Measurements from ENCODE around the gene MRPS25.

Gene MRPS25

GRCh38 chr3:15043408-15044171 is 21.5 kb downstream of the MRPS25 start:
- H3K9me3 ChIP-seq (ENCODE audit: control insufficient read depth, insufficient read depth, low read depth, low read length), result no peaks in the 10 kb centered on the region
- H3K9ac ChIP-seq (ENCODE audit: low read length), result no peak overlapping the region
- no peaks in the 10 kb centered on the region for H3K4me1 ChIP-seq (ENCODE audit: control insufficient read depth, insufficient read depth, low read length)
- H3K27ac ChIP-seq (ENCODE audit: low read depth, low read length), result no peak overlapping the region
- peaks cover 95% of the 10 kb centered on the region for H3K36me3 ChIP-seq (ENCODE audit: control insufficient read depth, insufficient read depth, low read length)
- no peaks in the 10 kb centered on the region for H3K27me3 ChIP-seq (ENCODE audit: control insufficient read depth, insufficient read depth, low read length)
- H3K4me3 ChIP-seq (ENCODE audit: low read depth, low read length), result no peak overlapping the region

GRCh38 chr3:15042936-15043335 is 22.2 kb downstream of the MRPS25 start:
- no peak overlapping the region for H3K27ac ChIP-seq (ENCODE audit: low read depth, low read length)

GRCh38 chr3:15041950-15042349 is 23.2 kb downstream of the MRPS25 start:
- Histone ChIP-seq H3K4me3 (ENCODE audit: low read depth, low read length) (no peak overlapping the region), H3K27me3 (ENCODE audit: control insufficient read depth, insufficient read depth, low read length) (no peaks in the 10 kb centered on the region), H3K9me3 (ENCODE audit: control insufficient read depth, insufficient read depth, low read depth, low read length) (no peaks in the 10 kb centered on the region), H3K36me3 (ENCODE audit: control insufficient read depth, insufficient read depth, low read length) (peaks cover 95% of the 10 kb centered on the region), H3K9ac (ENCODE audit: low read length) (no peak overlapping the region), H3K4me1 (ENCODE audit: control insufficient read depth, insufficient read depth, low read length) (no peaks in the 10 kb centered on the region), H3K27ac (ENCODE audit: low read depth, low read length) (no peak overlapping the region)

More at GRCh38 chr3:15042936-15043335, 22.2 kb downstream of the MRPS25 start:
- Histone ChIP-seq H3K27me3 (ENCODE audit: control insufficient read depth, insufficient read depth, low read length) (no peaks in the 10 kb centered on the region), H3K9me3 (ENCODE audit: control insufficient read depth, insufficient read depth, low read depth, low read length) (no peaks in the 10 kb centered on the region), H3K36me3 (ENCODE audit: control insufficient read depth, insufficient read depth, low read length) (peaks cover 95% of the 10 kb centered on the region), H3K9ac (ENCODE audit: low read length) (no peak overlapping the region), H3K4me3 (ENCODE audit: low read depth, low read length) (no peak overlapping the region), H3K4me1 (ENCODE audit: control insufficient read depth, insufficient read depth, low read length) (no peaks in the 10 kb centered on the region)

GRCh38 chr3:15040844-15041243 is 24.3 kb downstream of the MRPS25 start:
- Histone ChIP-seq H3K4me1 (ENCODE audit: control insufficient read depth, insufficient read depth, low read length) (no peaks in the 10 kb centered on the region), H3K27me3 (ENCODE audit: control insufficient read depth, insufficient read depth, low read length) (no peaks in the 10 kb centered on the region), H3K9ac (ENCODE audit: low read length) (no peak overlapping the region), H3K4me3 (ENCODE audit: low read depth, low read length) (no peak overlapping the region), H3K9me3 (ENCODE audit: control insufficient read depth, insufficient read depth, low read depth, low read length) (no peaks in the 10 kb centered on the region), H3K36me3 (ENCODE audit: control insufficient read depth, insufficient read depth, low read length) (peaks cover 95% of the 10 kb centered on the region), H3K27ac (ENCODE audit: low read depth, low read length) (no peak overlapping the region)

- no peaks in the 10 kb centered on the region for H3K27me3 ChIP-seq (ENCODE audit: control insufficient read depth, insufficient read depth, low read length)
- H3K4me3 ChIP-seq (ENCODE audit: low read depth, low read length), result no peak overlapping the region
- no peaks in the 10 kb centered on the region for H3K9me3 ChIP-seq (ENCODE audit: control insufficient read depth, insufficient read depth, low read depth, low read length)
- no peaks in the 10 kb centered on the region for H3K4me1 ChIP-seq (ENCODE audit: control insufficient read depth, insufficient read depth, low read length)
- peaks cover 91% of the 10 kb centered on the region for H3K36me3 ChIP-seq (ENCODE audit: control insufficient read depth, insufficient read depth, low read length)
- no peak overlapping the region for H3K27ac ChIP-seq (ENCODE audit: low read depth, low read length)
- no peak overlapping the region for H3K9ac ChIP-seq (ENCODE audit: low read length)
Observed at GRCh38 chr3:15038306-15038705, 26.8 kb downstream of the MRPS25 start.

- H3K27ac ChIP-seq (ENCODE audit: low read depth, low read length), result no peak overlapping the region
- H3K4me3 ChIP-seq (ENCODE audit: low read depth, low read length), result no peak overlapping the region
- H3K36me3 ChIP-seq (ENCODE audit: control insufficient read depth, insufficient read depth, low read length), result peaks cover 93% of the 10 kb centered on the region
- H3K9ac ChIP-seq (ENCODE audit: low read length), result no peak overlapping the region
- no peaks in the 10 kb centered on the region for H3K9me3 ChIP-seq (ENCODE audit: control insufficient read depth, insufficient read depth, low read depth, low read length)
- H3K27me3 ChIP-seq (ENCODE audit: control insufficient read depth, insufficient read depth, low read length), result no peaks in the 10 kb centered on the region
- no peaks in the 10 kb centered on the region for H3K4me1 ChIP-seq (ENCODE audit: control insufficient read depth, insufficient read depth, low read length)
Observed at GRCh38 chr3:15033103-15033502, 32.0 kb downstream of the MRPS25 start.

GRCh38 chr3:15032650-15033049 is 32.5 kb downstream of the MRPS25 start:
- no peaks in the 10 kb centered on the region for H3K4me1 ChIP-seq (ENCODE audit: control insufficient read depth, insufficient read depth, low read length)
- no peaks in the 10 kb centered on the region for H3K27me3 ChIP-seq (ENCODE audit: control insufficient read depth, insufficient read depth, low read length)
- no peak overlapping the region for H3K27ac ChIP-seq (ENCODE audit: low read depth, low read length)
- H3K9ac ChIP-seq (ENCODE audit: low read length), result no peak overlapping the region
- H3K4me3 ChIP-seq (ENCODE audit: low read depth, low read length), result no peak overlapping the region
- no peaks in the 10 kb centered on the region for H3K9me3 ChIP-seq (ENCODE audit: control insufficient read depth, insufficient read depth, low read depth, low read length)
- H3K36me3 ChIP-seq (ENCODE audit: control insufficient read depth, insufficient read depth, low read length), result peaks cover 91% of the 10 kb centered on the region

- H3K36me3 ChIP-seq (ENCODE audit: control insufficient read depth, insufficient read depth, low read length), result peaks cover 92% of the 10 kb centered on the region
- no peaks in the 10 kb centered on the region for H3K27me3 ChIP-seq (ENCODE audit: control insufficient read depth, insufficient read depth, low read length)
- no peak overlapping the region for H3K27ac ChIP-seq (ENCODE audit: low read depth, low read length)
- no peaks in the 10 kb centered on the region for H3K9me3 ChIP-seq (ENCODE audit: control insufficient read depth, insufficient read depth, low read depth, low read length)
- no peak overlapping the region for H3K9ac ChIP-seq (ENCODE audit: low read length)
- no peak overlapping the region for H3K4me3 ChIP-seq (ENCODE audit: low read depth, low read length)
- H3K4me1 ChIP-seq (ENCODE audit: control insufficient read depth, insufficient read depth, low read length), result peaks cover 4% of the 10 kb centered on the region; the same call in 1 of the 2 replicates
Observed at GRCh38 chr3:15029625-15030024, 35.5 kb downstream of the MRPS25 start.

GRCh38 chr3:15023719-15024118 is 41.4 kb downstream of the MRPS25 start:
- Histone ChIP-seq H3K9me3 (ENCODE audit: control insufficient read depth, insufficient read depth, low read depth, low read length) (no peaks in the 10 kb centered on the region), H3K27ac (ENCODE audit: low read depth, low read length) (no peak overlapping the region), H3K4me1 (ENCODE audit: control insufficient read depth, insufficient read depth, low read length) (peaks cover 4% of the 10 kb centered on the region; the same call in 1 of the 2 replicates), H3K9ac (ENCODE audit: low read length) (no peak overlapping the region), H3K4me3 (ENCODE audit: low read depth, low read length) (no peak overlapping the region), H3K27me3 (ENCODE audit: control insufficient read depth, insufficient read depth, low read length) (no peaks in the 10 kb centered on the region), H3K36me3 (ENCODE audit: control insufficient read depth, insufficient read depth, low read length) (peaks cover 93% of the 10 kb centered on the region)

GRCh38 chr3:15023249-15023648 is 41.9 kb downstream of the MRPS25 start:
- H3K4me3 ChIP-seq (ENCODE audit: low read depth, low read length), result no peak overlapping the region
- H3K9ac ChIP-seq (ENCODE audit: low read length), result no peak overlapping the region
- H3K4me1 ChIP-seq (ENCODE audit: control insufficient read depth, insufficient read depth, low read length), result peaks cover 4% of the 10 kb centered on the region; the same call in 1 of the 2 replicates
- H3K27ac ChIP-seq (ENCODE audit: low read depth, low read length), result no peak overlapping the region
- no peaks in the 10 kb centered on the region for H3K9me3 ChIP-seq (ENCODE audit: control insufficient read depth, insufficient read depth, low read depth, low read length)
- peaks cover 92% of the 10 kb centered on the region for H3K36me3 ChIP-seq (ENCODE audit: control insufficient read depth, insufficient read depth, low read length)
- no peaks in the 10 kb centered on the region for H3K27me3 ChIP-seq (ENCODE audit: control insufficient read depth, insufficient read depth, low read length)

- Histone ChIP-seq H3K4me3 (ENCODE audit: low read depth, low read length) (no peak overlapping the region), H3K4me1 (ENCODE audit: control insufficient read depth, insufficient read depth, low read length) (no peaks in the 10 kb centered on the region), H3K9me3 (ENCODE audit: control insufficient read depth, insufficient read depth, low read depth, low read length) (no peaks in the 10 kb centered on the region), H3K27ac (ENCODE audit: low read depth, low read length) (no peak overlapping the region), H3K9ac (ENCODE audit: low read length) (no peak overlapping the region), H3K27me3 (ENCODE audit: control insufficient read depth, insufficient read depth, low read length) (no peaks in the 10 kb centered on the region), H3K36me3 (ENCODE audit: control insufficient read depth, insufficient read depth, low read length) (peaks cover 94% of the 10 kb centered on the region)
Observed at GRCh38 chr3:15017191-15017590, 47.9 kb downstream of the MRPS25 start.
